GM18858 (cell line): ENCODE data around the gene C1orf167.

Experiments
- ATAC-seq: cut with Tn5 transposase; IDR thresholded peaks from one replicate; pipeline ENCODE4 v1.9.1; 2021; ENCODE audit not compliant: unreplicated experiment

Gene C1orf167

DNA sequence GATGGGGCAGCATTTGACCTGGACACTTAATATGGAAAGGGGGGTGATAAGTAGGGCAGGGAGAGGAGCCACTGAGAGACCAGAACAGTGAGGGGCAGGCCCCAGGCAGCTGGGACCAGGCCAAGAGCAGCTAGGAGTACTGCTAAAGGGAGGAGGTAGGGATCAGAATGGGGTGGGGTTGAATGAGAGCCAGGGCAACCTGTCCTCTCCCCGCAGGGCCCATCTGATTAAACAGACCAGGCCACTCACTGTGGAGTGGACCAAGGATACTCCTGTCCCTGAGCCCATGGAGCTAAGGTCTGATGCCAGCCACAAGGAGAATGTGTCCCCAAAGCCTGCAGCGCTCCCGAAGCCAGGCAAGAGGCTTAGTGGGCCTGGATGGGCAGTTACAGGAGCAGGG is 2.1 kb downstream of the C1orf167 start:
- ATAC-seq = no peak

GRCh38 chr1:11764519-11764918 is 2.5 kb downstream of the C1orf167 start:
- ATAC-seq = no peak

DNA sequence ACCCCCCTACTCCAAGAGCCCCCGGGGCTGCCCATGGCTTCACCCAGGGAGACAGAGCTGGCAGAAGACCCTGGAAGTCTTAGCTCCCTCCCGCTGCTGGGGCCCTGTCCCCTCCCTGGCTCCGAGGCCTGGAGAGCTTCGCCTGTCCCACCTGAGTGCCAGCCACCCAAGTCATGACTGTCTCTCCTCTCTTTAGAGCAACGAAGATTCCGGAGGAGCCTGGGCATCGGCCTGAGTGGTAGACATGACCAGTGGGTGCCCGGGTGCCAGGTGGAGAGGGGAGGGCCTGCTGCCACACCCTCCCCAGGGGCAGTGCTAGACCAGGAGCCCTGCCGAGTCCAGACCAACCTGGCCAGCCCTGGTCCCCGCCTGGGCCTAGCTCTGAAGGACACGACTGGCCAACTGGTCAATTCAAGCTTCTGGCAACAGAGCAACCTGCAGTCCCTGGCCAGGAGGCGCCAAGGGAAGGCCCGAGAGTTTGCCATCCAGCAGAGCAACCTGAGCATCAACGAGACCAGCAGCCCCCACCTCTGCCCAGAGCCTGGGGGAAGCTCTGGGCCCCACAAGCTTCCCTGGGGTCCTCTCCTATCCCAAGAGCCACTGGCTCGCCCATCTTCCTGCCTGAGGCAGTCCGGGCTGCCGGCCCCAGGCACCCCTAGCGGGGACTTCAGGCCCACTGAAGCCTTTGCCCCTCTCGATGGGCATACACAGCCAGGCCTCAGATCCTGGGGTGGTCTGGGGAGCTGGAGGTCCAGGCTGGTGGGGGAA is 3.9 kb downstream of the C1orf167 start:
- ATAC-seq = no peak

- ATAC-seq = no peak
Measured at GRCh38 chr1:11766429-11766776, 4.4 kb downstream of the C1orf167 start.

GRCh38 chr1:11767922-11768704 is 6.1 kb downstream of the C1orf167 start:
- ATAC-seq = no peak

DNA sequence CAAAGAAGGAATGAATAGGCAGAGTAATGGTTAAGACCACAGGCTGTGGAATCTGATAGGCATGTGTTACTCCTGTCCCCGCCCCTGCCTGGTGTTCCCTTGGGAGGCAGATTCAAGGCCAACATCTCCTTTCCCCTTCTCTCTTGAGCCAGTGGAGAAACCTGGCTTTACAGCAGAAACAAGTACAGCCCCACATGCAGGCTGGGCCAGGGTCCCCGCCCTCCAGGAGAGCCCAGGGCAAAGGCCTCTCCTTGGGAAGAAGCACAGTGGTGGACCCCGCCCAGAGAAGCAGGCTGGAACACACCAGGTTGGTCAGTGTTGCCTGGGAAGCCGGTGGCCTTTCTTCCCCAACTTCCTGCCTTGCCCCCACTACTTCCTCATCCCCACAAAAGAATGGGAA is 6.8 kb downstream of the C1orf167 start:
- no peak for ATAC-seq

GRCh38 chr1:11769274-11769673 is 7.3 kb downstream of the C1orf167 start:
- no peak for ATAC-seq

- no peak for ATAC-seq
Measured at GRCh38 chr1:11770011-11770410, 8.0 kb downstream of the C1orf167 start.

DNA sequence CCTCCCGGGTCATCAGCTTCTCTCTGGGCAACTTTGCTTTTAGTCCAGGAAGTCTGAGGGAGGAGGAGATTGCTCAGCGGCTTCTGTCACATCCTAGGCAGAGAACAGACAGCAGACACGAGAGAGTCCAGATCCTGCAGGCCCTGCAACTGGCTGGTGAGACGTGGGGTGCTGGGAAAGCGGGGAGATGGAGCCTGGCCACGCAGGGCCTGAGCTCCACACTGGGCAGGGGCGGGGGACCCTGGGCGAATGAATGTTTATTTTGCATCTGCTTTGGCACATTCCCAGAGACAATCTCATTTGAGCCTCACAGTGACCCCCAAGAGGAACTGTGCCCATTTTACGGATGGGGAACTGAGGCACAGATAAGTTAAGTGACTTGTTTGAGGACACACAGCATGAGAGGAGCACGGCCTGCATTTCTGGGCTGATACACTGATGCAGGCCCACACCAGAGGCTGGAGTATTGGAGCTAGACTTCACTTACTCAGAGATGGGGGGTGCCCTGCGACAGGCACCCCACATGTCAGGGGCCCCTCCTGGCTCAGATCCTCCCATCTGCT is 9.6 kb downstream of the C1orf167 start:
- ATAC-seq = no peak

GRCh38 chr1:11772458-11772857 is 10.5 kb downstream of the C1orf167 start:
- no peak for ATAC-seq

DNA sequence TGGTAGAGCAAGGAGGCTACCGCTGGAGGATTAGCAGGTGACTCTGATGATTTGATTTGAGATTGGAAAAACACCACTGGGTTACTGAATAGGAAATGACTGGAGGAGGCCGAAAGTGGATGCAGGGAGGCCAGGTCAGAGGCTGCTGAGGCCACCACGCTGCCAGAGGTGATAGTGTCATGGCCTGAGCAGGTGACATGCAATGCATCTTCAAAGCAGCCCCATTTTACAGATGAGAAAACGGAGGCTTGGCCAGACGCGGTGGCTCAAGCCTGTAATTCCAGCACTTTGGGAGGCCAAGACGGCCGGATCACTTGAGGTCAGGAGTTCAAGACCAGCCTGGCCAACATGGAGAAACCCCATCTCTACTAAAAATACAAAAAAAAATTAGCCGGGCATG is 12.8 kb downstream of the C1orf167 start:
- ATAC-seq = no peak

DNA sequence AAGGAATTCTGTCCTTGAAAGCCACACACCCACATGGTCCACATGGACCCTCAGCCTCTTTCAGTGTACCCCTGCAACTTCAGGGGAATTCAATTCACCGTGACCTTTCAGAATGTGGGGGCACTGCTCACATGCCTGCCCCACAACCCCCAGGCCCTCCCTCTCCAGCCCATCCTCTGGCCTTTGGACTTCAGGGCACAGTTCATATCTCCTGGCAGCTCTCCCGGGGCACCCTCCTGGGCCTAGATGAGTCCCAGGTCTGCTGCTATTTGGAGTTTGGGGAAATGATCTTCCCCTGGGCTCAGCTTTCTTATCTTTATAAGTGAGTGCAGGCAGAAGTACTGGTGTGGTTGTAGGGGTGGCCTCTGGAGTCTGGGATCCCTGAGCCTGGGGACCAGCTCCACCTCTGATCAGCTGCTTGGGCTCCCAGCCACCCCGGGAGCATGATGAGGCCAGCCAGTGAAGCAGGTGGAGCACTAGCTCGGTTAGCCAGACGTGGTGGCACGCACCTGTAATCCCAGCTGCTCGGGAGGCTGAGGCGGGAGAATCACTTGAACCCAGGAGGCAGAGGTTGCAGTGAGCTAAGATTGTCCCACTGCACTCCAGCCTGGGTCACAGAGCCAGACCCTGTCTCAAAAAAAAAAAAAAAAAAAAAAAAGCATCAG is 15.8 kb downstream of the C1orf167 start:
- no peak for ATAC-seq

GRCh38 chr1:11778336-11778735 is 16.3 kb downstream of the C1orf167 start:
- ATAC-seq = no peak

DNA sequence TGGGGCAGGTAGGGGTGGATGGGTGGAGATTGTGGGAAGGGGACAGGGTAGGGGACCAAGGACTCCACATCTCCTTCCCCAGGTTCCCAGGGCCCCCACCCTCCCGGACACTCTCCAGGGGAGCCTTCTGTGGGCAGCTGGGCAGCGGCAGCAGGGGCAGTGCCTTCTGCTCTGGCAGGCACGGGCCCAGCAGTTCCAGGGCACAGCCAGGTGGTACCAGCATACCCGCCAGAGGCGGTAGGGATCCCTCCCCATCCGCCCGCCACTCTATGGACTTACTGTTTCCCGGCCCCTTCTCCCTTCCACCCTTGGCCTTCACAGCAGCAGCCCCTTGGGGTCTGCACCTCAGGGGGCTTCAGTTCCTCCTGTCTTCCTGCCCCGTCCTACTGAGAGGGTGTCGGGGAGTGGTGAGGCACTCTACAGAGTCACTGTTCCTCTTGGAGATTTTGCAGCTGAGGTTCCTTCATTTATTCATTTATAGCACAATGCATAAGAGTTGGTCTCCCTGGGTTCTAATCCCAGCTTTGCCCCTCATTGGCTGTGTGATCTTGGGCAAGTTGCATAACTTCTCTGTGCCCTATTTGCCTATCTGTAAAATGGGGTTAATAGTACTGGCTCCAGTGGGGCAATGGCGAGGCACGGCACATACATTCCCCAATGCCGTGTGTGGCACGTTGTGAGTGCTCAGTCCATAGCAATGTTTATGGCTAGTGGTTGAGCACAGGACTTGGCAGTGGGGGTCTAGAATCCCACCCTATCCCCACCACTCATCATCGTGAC is 17.0 kb downstream of the C1orf167 start:
- no peak for ATAC-seq

DNA sequence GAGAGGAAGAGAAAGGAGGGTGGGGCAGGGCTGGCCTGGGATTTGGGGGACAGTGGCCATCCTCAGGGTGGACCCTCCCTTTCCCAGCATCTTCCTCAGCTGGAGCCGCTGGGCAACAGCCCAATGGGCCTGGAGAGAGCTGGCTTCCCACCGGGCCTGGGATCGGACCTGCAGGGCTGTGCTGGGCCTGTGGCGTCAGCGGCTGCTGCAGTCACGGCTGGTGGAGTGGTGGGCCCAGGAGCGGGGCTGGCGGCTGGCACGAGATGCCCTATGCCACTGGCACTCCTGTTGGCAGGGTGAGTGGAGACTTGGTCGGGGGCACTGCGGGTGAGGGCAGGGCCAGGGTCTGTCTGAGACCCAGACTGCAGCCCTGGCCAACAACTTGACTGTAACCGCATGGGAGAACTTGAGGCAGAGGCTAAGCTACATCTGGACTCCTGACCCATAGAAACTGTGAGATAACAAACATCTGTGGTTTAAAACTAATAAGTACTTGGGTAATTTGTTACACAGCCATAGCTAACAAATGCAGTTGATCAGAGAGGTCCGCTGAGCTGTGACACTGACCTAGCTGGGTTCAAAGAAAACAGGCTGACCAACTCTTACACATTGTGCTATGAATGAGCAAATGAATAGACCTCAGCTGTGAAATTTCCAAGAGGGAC is 17.9 kb downstream of the C1orf167 start:
- ATAC-seq = no peak

GRCh38 chr1:11780380-11781147 is 18.6 kb downstream of the C1orf167 start:
- ATAC-seq = no peak

DNA sequence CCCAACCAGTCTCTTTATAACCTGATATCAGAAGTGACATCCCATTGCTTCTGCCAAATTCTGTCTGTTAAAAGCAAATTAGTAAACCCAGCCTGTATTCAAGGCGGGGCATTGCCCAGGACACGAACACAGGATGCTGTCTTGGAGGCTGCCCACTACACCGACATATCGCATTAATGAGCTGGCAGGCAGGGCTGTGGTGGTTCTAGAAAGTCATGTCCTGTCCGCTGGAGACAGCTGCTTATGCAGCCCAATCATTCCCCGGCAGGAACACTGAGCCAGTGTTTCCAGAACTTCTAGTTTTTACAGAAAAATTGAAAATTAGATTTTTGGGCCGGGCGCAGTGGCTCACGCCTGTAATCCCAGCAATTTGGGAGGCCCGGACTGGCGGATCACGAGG is 19.3 kb downstream of the C1orf167 start:
- ATAC-seq = no peak

DNA sequence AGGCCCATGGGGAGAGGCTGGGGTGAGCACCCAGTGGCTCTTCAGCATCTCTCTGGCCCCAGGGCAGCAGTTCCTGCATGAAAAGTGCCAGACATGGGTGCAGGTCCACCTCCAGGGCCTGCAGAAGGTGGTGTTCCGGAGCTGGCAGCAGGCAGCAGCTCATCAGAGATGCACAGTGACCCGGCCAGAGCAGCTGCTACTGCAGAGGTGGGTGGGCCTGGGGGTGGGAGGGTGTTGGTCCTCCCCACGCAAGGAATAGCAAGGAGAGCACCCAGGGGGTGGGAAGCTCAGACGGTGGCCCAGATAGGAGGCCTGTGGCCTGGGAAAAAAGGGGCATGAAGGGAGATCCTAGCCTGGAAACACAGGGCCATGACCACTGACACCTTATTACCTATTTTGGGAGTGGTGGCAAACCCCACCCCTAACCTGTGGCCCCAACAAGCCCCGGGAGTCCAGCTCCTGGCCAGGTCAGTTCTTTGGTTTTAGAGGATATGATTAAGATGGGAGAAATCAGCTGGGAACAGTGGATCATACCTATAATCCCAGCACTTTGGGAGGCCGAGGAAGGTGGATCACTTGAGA is 20.2 kb downstream of the C1orf167 start:
- ATAC-seq = no peak

GRCh38 chr1:11783556-11783955 is 21.6 kb downstream of the C1orf167 start:
- no peak for ATAC-seq
